Measurements from ENCODE around the gene PHF23.
"Not testable (repeated sequence)": the region's sequence is repeated elsewhere in the genome, so short reads cannot be mapped to it uniquely, and the experiment has no call there.

The PHF23 gene

GRCh38 chr17:7246779-7247178 is 7.5 kb upstream of the PHF23 start:
- peaks cover 23% of the 10 kb centered on the region for H3K79me1 ChIP-seq (ENCODE audit: low read length)
- peaks cover 35% of the 10 kb centered on the region for H3K79me2 ChIP-seq (ENCODE audit: control insufficient read depth, insufficient read depth, low read length, poor library complexity)
- no peak overlapping the region for H3K4me3 ChIP-seq (ENCODE audit: low read depth, low read length)
- H4K8ac ChIP-seq (ENCODE audit: low read depth, low read length), result no peak overlapping the region
- H3K9me3 ChIP-seq (ENCODE audit: insufficient read depth, low read depth, low read length), result no peaks in the 10 kb centered on the region
- DNase-seq, result no peak
- no peak overlapping the region for H4K91ac ChIP-seq (ENCODE audit: low read depth, low read length)
- no CpG with 5 or more reads among the region's 5 CpGs for WGBS (ENCODE audit: extremely low coverage, insufficient coverage, insufficient read length)
- no peak overlapping the region for H2BK12ac ChIP-seq (ENCODE audit: low read length)
- no peak overlapping the region for H3K4me2 ChIP-seq (ENCODE audit: low read length)
- no peak overlapping the region for H3K9ac ChIP-seq (ENCODE audit: low read length)
- no peak overlapping the region for H4K12ac ChIP-seq (ENCODE audit: low read depth, low read length)
- no peak overlapping the region for H3K4ac ChIP-seq (ENCODE audit: low read depth, low read length)
- H2AK5ac ChIP-seq (ENCODE audit: low read length), result no peak overlapping the region
- no peak overlapping the region for H3K18ac ChIP-seq (ENCODE audit: low read length)
- no peak overlapping the region for H3K23ac ChIP-seq (ENCODE audit: low read length)
- H3K4me1 ChIP-seq (ENCODE audit: control insufficient read depth in 1 of 2, insufficient read depth in 2 of 2, low read length in 2 of 2), result peaks cover 7 to 8% of the 10 kb centered on the region in 2 experiments
- H2AFZ ChIP-seq (ENCODE audit: insufficient read depth, low read length, poor library complexity), result no peak overlapping the region
- H2BK120ac ChIP-seq (ENCODE audit: insufficient read depth, low read length, poor library complexity), result no peak overlapping the region
- no peak overlapping the region for H3K14ac ChIP-seq (ENCODE audit: low read length)
- no peaks in the 10 kb centered on the region for H3K27me3 ChIP-seq (ENCODE audit: insufficient read depth, low read length)
- no peak overlapping the region for H2BK5ac ChIP-seq (ENCODE audit: low read depth, low read length, poor library complexity)
- no peak overlapping the region for H3K27ac ChIP-seq (ENCODE audit: low read depth, low read length)
- H3K36me3 ChIP-seq (ENCODE audit: control insufficient read depth in 1 of 2, insufficient read depth in 2 of 2, low read length in 2 of 2), result peaks cover 20 to 27% of the 10 kb centered on the region in 2 experiments

GRCh38 chr17:7243838-7244237 is 4.6 kb upstream of the PHF23 start:
- not testable (repeated sequence) for H3K9ac ChIP-seq (ENCODE audit: low read length); DNase-seq; H4K8ac ChIP-seq (ENCODE audit: low read depth, low read length); H3K27me3 ChIP-seq (ENCODE audit: insufficient read depth, low read length); H4K91ac ChIP-seq (ENCODE audit: low read depth, low read length); H3K27ac ChIP-seq (ENCODE audit: low read depth, low read length); H2AFZ ChIP-seq (ENCODE audit: insufficient read depth, low read length, poor library complexity); H3K4ac ChIP-seq (ENCODE audit: low read depth, low read length); H4K12ac ChIP-seq (ENCODE audit: low read depth, low read length); H2BK120ac ChIP-seq (ENCODE audit: insufficient read depth, low read length, poor library complexity); H3K4me3 ChIP-seq (ENCODE audit: low read depth, low read length); H3K9me3 ChIP-seq (ENCODE audit: insufficient read depth, low read depth, low read length); H3K14ac ChIP-seq (ENCODE audit: low read length); H3K23ac ChIP-seq (ENCODE audit: low read length); H2AK5ac ChIP-seq (ENCODE audit: low read length); H2BK5ac ChIP-seq (ENCODE audit: low read depth, low read length, poor library complexity); H3K18ac ChIP-seq (ENCODE audit: low read length); H2BK12ac ChIP-seq (ENCODE audit: low read length); H3K4me2 ChIP-seq (ENCODE audit: low read length)
- H3K36me3 ChIP-seq (ENCODE audit: control insufficient read depth in 1 of 2, insufficient read depth in 2 of 2, low read length in 2 of 2), result peaks cover 20 to 36% of the 10 kb centered on the region in 2 experiments
- H3K4me1 ChIP-seq (ENCODE audit: control insufficient read depth in 1 of 2, insufficient read depth in 2 of 2, low read length in 2 of 2), result peaks cover 10 to 12% of the 10 kb centered on the region in 2 experiments
- WGBS (ENCODE audit: extremely low coverage, insufficient coverage, insufficient read length), result no CpG with 5 or more reads among the region's 10 CpGs
- H3K79me1 ChIP-seq (ENCODE audit: low read length), result peaks cover 19% of the 10 kb centered on the region
- H3K79me2 ChIP-seq (ENCODE audit: control insufficient read depth, insufficient read depth, low read length, poor library complexity), result peaks cover 18% of the 10 kb centered on the region

- peak overlapping the region; percentile 81 for H2AK5ac ChIP-seq (ENCODE audit: low read length)
- peaks cover 17% of the 10 kb centered on the region for H3K79me2 ChIP-seq (ENCODE audit: control insufficient read depth, insufficient read depth, low read length, poor library complexity)
- peaks cover 2% of the 10 kb centered on the region for H3K9me3 ChIP-seq (ENCODE audit: insufficient read depth, low read depth, low read length)
- peak overlapping the region; percentile 82 for H4K8ac ChIP-seq (ENCODE audit: low read depth, low read length)
- peak overlapping the region; percentile 41 for H3K14ac ChIP-seq (ENCODE audit: low read length)
- H3K4me3 ChIP-seq (ENCODE audit: low read depth, low read length), result peak overlapping the region; percentile 66
- H4K12ac ChIP-seq (ENCODE audit: low read depth, low read length), result peak overlapping the region; percentile 79
- no CpG with 5 or more reads among the region's 2 CpGs for WGBS (ENCODE audit: extremely low coverage, insufficient coverage, insufficient read length)
- H3K9ac ChIP-seq (ENCODE audit: low read length), result peak overlapping the region; percentile 55
- peak overlapping the region; percentile 20 for H2AFZ ChIP-seq (ENCODE audit: insufficient read depth, low read length, poor library complexity)
- no peak overlapping the region for H2BK12ac ChIP-seq (ENCODE audit: low read length)
- H3K4me1 ChIP-seq (ENCODE audit: control insufficient read depth in 1 of 2, insufficient read depth in 2 of 2, low read length in 2 of 2), result peaks cover 10 to 12% of the 10 kb centered on the region in 2 experiments
- no peak overlapping the region for H3K23ac ChIP-seq (ENCODE audit: low read length)
- H4K91ac ChIP-seq (ENCODE audit: low read depth, low read length), result peak overlapping the region; percentile 46
- peak overlapping the region; percentile 38 for H3K4ac ChIP-seq (ENCODE audit: low read depth, low read length)
- H3K27me3 ChIP-seq (ENCODE audit: insufficient read depth, low read length), result no peaks in the 10 kb centered on the region
- DNase-seq, result no peak
- H2BK5ac ChIP-seq (ENCODE audit: low read depth, low read length, poor library complexity), result peak overlapping the region; percentile 55
- H3K36me3 ChIP-seq (ENCODE audit: control insufficient read depth in 1 of 2, insufficient read depth in 2 of 2, low read length in 2 of 2), result peaks cover 20 to 36% of the 10 kb centered on the region in 2 experiments
- H3K79me1 ChIP-seq (ENCODE audit: low read length), result peaks cover 22% of the 10 kb centered on the region
- H3K18ac ChIP-seq (ENCODE audit: low read length), result peak overlapping the region; percentile 42
- peak overlapping the region; percentile 8 for H2BK120ac ChIP-seq (ENCODE audit: insufficient read depth, low read length, poor library complexity)
- peak overlapping the region; percentile 99 for H3K27ac ChIP-seq (ENCODE audit: low read depth, low read length)
- peak overlapping the region; percentile 71 for H3K4me2 ChIP-seq (ENCODE audit: low read length)
Observed at GRCh38 chr17:7243453-7243729, 4.1 kb upstream of the PHF23 start.

GRCh38 chr17:7242717-7243452 is 3.6 kb upstream of the PHF23 start:
- H3K27ac ChIP-seq (ENCODE audit: low read depth, low read length), result peak overlapping the region; percentile 99
- H4K8ac ChIP-seq (ENCODE audit: low read depth, low read length), result peak overlapping the region; percentile 89
- H3K27me3 ChIP-seq (ENCODE audit: insufficient read depth, low read length), result no peaks in the 10 kb centered on the region
- peaks cover 20 to 36% of the 10 kb centered on the region in 2 experiments for H3K36me3 ChIP-seq (ENCODE audit: control insufficient read depth in 1 of 2, insufficient read depth in 2 of 2, low read length in 2 of 2)
- H3K4ac ChIP-seq (ENCODE audit: low read depth, low read length), result peak overlapping the region; percentile 38
- peak overlapping the region; percentile 94 for H3K4me3 ChIP-seq (ENCODE audit: low read depth, low read length)
- peak overlapping the region; percentile 48 for H2AFZ ChIP-seq (ENCODE audit: insufficient read depth, low read length, poor library complexity)
- peak overlapping the region; percentile 70 for H2BK120ac ChIP-seq (ENCODE audit: insufficient read depth, low read length, poor library complexity)
- H3K79me2 ChIP-seq (ENCODE audit: control insufficient read depth, insufficient read depth, low read length, poor library complexity), result peaks cover 19% of the 10 kb centered on the region
- H2BK5ac ChIP-seq (ENCODE audit: low read depth, low read length, poor library complexity), result peak overlapping the region; percentile 95
- no peak overlapping the region for H3K23ac ChIP-seq (ENCODE audit: low read length)
- peak overlapping the region; percentile 50 for H3K18ac ChIP-seq (ENCODE audit: low read length)
- H3K9ac ChIP-seq (ENCODE audit: low read length), result peak overlapping the region; percentile 80
- no peak overlapping the region for H2BK12ac ChIP-seq (ENCODE audit: low read length)
- peak overlapping the region; percentile 82 for H3K14ac ChIP-seq (ENCODE audit: low read length)
- peak overlapping the region; percentile 81 for H2AK5ac ChIP-seq (ENCODE audit: low read length)
- peak overlapping the region; percentile 71 for H3K4me2 ChIP-seq (ENCODE audit: low read length)
- H3K79me1 ChIP-seq (ENCODE audit: low read length), result peaks cover 24% of the 10 kb centered on the region
- WGBS (ENCODE audit: extremely low coverage, insufficient coverage, insufficient read length), result no CpG with 5 or more reads among the region's 49 CpGs
- H4K12ac ChIP-seq (ENCODE audit: low read depth, low read length), result peak overlapping the region; percentile 79
- peak overlapping the region; percentile 88 for H4K91ac ChIP-seq (ENCODE audit: low read depth, low read length)
- peaks cover 2% of the 10 kb centered on the region for H3K9me3 ChIP-seq (ENCODE audit: insufficient read depth, low read depth, low read length)
- peaks cover 10 to 12% of the 10 kb centered on the region in 2 experiments for H3K4me1 ChIP-seq (ENCODE audit: control insufficient read depth in 1 of 2, insufficient read depth in 2 of 2, low read length in 2 of 2)
- peak; percentile 93 to 97 for DNase-seq

All from trophoblast cell (in vitro differentiated cells and primary cell).